GM23338 (cell line): Measurements from ENCODE around the gene RELCH.

Source experiments
- EZH2 ChIP-seq: fragments of 200-600 bp; sonication (generic); IDR thresholded peaks from one replicate; pipeline ENCODE4 v1.8.0; 2017; ENCODE audit warnings: antibody characterized with exemption, mild to moderate bottlenecking, low read depth; ENCODE audit not compliant: unreplicated experiment
- EZH2phosphoT487 ChIP-seq: fragments of 200-600 bp; sonication (generic); IDR thresholded peaks from one replicate; pipeline ENCODE4 v1.8.1; 2018; ENCODE audit warnings: antibody characterized with exemption; ENCODE audit not compliant: unreplicated experiment
- POLR2AphosphoS5 ChIP-seq: IDR thresholded peaks from 2 replicates; pipeline ENCODE4 v1.6.1; 2016; ENCODE audit warnings: antibody characterized with exemption, low read depth
- TF ChIP-seq, protein P1 (sequence below), 2 experiments: fragments of 200-600 bp in 1 of 2; sonication (generic) in 1 of 2; conservative IDR thresholded peaks; 2 replicates each; pipeline versions ENCODE4 v1.5.1 to v1.6.1; 2016 to 2017; ENCODE audit warnings: antibody characterized with exemption in 2 of 2, low read depth in 2 of 2, mild to moderate bottlenecking in 2 of 2, moderate library complexity in 1 of 2
- TF ChIP-seq, protein P2 (sequence below): IDR thresholded peaks from one replicate; pipeline ENCODE4 v1.6.1; 2018; ENCODE audit warnings: antibody characterized with exemption; ENCODE audit not compliant: unreplicated experiment

DNA sequence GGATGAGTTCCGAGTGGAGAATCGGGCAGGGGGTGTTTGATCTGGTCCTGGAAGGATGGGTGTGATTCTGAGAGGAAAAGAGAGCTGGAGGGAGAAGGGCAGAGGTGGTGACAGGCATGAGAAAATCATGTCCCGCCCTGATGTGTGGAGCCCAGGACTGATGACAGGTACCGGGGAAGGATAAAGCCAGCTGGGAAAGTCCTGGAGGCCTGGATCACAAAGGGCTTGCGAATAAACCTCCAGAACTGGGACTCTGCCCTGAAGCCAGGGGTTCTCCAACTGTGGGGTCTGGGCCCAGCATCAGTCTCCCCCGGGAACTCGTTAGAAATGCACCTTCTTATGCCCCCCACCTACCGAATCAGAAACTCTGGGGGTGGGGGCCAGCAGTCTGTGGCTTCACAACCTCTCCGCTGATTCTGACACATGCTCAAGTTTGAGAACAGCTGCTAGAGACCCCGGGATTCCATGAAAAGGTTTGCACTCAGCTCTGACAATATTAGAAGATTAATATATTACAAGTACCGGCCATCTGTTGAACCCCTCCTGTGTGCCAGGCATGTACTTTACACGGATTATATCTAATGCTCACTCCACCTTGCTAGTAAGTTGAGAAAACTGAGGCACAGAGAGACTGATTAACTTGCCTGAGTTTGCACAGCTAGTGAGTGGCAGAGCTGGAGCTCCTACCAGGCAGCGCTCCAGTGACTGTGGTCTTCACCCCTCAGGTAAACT lies 146.1 kb downstream of the RELCH start:
- TF ChIP-seq POLR2AphosphoS5 (no peak), EZH2phosphoT487 (no peak), EZH2 (no peak)
- TF ChIP-seq, protein P1, sequence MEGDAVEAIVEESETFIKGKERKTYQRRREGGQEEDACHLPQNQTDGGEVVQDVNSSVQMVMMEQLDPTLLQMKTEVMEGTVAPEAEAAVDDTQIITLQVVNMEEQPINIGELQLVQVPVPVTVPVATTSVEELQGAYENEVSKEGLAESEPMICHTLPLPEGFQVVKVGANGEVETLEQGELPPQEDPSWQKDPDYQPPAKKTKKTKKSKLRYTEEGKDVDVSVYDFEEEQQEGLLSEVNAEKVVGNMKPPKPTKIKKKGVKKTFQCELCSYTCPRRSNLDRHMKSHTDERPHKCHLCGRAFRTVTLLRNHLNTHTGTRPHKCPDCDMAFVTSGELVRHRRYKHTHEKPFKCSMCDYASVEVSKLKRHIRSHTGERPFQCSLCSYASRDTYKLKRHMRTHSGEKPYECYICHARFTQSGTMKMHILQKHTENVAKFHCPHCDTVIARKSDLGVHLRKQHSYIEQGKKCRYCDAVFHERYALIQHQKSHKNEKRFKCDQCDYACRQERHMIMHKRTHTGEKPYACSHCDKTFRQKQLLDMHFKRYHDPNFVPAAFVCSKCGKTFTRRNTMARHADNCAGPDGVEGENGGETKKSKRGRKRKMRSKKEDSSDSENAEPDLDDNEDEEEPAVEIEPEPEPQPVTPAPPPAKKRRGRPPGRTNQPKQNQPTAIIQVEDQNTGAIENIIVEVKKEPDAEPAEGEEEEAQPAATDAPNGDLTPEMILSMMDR (conservative IDR thresholded peaks at IDR 0.05; ENCODE audit: low read depth in 2 of 2) = no peak
- TF ChIP-seq, protein P2, sequence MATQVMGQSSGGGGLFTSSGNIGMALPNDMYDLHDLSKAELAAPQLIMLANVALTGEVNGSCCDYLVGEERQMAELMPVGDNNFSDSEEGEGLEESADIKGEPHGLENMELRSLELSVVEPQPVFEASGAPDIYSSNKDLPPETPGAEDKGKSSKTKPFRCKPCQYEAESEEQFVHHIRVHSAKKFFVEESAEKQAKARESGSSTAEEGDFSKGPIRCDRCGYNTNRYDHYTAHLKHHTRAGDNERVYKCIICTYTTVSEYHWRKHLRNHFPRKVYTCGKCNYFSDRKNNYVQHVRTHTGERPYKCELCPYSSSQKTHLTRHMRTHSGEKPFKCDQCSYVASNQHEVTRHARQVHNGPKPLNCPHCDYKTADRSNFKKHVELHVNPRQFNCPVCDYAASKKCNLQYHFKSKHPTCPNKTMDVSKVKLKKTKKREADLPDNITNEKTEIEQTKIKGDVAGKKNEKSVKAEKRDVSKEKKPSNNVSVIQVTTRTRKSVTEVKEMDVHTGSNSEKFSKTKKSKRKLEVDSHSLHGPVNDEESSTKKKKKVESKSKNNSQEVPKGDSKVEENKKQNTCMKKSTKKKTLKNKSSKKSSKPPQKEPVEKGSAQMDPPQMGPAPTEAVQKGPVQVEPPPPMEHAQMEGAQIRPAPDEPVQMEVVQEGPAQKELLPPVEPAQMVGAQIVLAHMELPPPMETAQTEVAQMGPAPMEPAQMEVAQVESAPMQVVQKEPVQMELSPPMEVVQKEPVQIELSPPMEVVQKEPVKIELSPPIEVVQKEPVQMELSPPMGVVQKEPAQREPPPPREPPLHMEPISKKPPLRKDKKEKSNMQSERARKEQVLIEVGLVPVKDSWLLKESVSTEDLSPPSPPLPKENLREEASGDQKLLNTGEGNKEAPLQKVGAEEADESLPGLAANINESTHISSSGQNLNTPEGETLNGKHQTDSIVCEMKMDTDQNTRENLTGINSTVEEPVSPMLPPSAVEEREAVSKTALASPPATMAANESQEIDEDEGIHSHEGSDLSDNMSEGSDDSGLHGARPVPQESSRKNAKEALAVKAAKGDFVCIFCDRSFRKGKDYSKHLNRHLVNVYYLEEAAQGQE = no peak
